IPS DF 19.7 (cell line): Measurements from ENCODE around the gene LOXL4.

Experiments used
- DNase-seq: peaks from one replicate; pipeline ENCODE4 v3.0.0-alpha.2; 2013; ENCODE audit warnings: low read depth, low spot score

Gene LOXL4

DNA sequence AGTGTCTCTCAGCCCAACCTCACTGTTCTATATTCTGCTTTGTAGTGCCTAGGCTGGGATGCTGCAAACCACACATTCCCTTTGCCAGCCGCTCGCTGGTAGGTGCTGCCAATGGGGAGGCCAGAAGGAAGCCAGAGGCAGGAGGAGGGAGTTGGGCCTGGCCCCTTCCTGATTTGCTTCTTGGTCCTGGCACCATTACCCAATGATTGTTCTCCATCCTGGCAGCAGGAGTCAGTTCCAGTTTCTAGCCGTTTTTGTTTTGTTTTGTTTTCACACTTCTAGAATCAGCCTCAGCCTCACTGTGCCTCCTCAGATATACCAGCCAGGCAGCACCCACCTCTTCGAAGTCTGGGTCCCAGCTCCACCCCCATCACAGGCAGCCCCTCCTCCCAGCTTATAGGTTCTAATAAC is 27.4 kb upstream of the LOXL4 start:
- no peak for DNase-seq

- no peak for DNase-seq
These were observed 26.3 kb upstream of the LOXL4 start for GRCh38 chr10:98294270-98294627.

GRCh38 chr10:98293550-98294269 is 25.7 kb upstream of the LOXL4 start:
- DNase-seq, result no peak

GRCh38 chr10:98292971-98293370 is 25.0 kb upstream of the LOXL4 start:
- DNase-seq, result no peak

DNA sequence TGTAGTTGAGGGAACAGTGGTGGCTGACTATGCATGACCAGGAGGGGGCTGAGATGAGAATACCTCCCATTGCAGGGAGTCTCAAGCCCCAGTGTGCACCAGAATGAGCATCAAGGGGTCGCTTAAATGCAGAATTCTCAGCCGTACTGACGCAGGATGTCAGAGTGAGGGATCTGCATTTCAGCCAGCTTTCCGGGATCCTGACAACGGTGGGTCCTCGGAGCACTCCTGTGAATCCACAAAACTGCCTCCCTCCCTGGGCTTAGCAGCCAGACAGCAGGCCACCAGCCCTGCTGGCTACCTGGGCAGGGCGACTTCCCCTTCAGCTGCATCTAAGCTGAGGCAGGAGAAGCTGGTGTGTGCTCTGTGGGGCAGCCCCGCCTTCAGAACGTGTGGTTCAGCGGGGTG is 21.8 kb upstream of the LOXL4 start:
- no peak for DNase-seq

GRCh38 chr10:98287321-98287720 is 19.3 kb upstream of the LOXL4 start:
- no peak for DNase-seq

- no peak for DNase-seq
These were observed 18.4 kb upstream of the LOXL4 start for GRCh38 chr10:98286419-98286818.

- no peak for DNase-seq
These were observed 17.4 kb upstream of the LOXL4 start for GRCh38 chr10:98285416-98285815.

GRCh38 chr10:98276311-98276710 is 8.3 kb upstream of the LOXL4 start:
- DNase-seq, result no peak

DNA sequence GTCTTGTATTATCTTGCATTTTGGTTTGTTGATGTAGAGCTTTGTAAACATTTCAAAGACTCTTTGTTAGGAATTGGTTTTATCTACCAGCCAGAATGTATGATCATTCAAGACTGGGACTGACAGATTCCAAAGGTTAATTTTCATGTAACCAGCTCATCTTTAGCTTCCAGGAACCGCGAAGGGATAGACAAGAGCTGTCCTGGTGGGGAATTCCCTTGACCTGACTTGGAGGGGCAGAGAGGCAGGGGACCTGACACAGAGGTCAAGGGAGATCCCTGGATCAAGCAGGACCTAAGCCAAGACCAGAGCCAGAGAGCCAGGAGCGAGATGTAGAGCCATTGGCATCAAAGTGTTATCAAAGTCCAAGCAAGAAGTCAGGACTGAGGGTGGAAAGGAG is 6.6 kb upstream of the LOXL4 start:
- DNase-seq, result no peak

- DNase-seq, result no peak
These were observed 5.3 kb upstream of the LOXL4 start for GRCh38 chr10:98273057-98273850.

DNA sequence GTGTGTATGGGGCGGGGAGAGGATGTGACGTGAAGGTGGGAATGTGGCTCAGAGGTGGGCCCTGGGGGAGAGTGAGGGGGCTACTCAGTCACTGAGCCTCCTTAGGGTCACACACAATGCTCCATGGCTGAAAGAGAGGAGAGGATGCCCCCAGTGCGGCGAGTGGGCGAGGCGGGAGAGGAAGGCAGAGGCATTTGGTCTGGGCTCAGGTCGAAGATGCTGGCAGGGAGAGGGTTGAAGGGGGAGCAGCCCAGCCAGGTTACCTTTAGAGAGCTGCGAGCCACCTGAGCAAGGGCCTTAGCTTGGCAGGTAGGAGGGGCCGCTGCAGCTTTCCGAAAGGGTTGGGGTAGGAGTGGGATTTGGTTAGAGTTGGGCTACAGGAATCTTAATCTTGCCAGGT is 4.7 kb upstream of the LOXL4 start:
- DNase-seq, result no peak

DNA sequence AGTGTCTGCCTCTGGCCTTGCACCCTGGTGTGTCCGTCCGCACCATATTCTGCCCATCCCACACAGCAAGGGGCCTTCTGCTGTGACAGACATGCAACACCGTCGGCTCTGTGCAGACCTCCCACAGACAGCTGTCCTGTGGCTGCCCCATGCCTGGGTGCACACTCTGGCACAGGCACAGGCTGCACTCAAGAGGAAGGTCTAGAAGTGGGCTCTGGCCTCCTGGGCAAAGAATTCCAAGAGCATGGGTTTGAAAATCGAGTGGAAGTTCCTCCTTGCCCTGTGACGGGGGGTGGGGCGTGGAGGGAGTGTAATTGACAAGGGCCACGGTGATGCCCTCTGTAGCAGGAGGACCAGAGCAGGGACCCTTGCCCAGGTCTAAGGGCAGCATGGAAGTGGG is 4.3 kb upstream of the LOXL4 start:
- DNase-seq, result no peak

- DNase-seq, result no peak
These were observed 2.8 kb upstream of the LOXL4 start for GRCh38 chr10:98270786-98271185.

- DNase-seq, result no peak
These were observed 2.2 kb upstream of the LOXL4 start for GRCh38 chr10:98270073-98270740.

GRCh38 chr10:98269435-98269912 is 1.5 kb upstream of the LOXL4 start:
- no peak for DNase-seq

GRCh38 chr10:98268694-98269431 is 869 bp upstream of the LOXL4 start:
- no peak for DNase-seq

DNA sequence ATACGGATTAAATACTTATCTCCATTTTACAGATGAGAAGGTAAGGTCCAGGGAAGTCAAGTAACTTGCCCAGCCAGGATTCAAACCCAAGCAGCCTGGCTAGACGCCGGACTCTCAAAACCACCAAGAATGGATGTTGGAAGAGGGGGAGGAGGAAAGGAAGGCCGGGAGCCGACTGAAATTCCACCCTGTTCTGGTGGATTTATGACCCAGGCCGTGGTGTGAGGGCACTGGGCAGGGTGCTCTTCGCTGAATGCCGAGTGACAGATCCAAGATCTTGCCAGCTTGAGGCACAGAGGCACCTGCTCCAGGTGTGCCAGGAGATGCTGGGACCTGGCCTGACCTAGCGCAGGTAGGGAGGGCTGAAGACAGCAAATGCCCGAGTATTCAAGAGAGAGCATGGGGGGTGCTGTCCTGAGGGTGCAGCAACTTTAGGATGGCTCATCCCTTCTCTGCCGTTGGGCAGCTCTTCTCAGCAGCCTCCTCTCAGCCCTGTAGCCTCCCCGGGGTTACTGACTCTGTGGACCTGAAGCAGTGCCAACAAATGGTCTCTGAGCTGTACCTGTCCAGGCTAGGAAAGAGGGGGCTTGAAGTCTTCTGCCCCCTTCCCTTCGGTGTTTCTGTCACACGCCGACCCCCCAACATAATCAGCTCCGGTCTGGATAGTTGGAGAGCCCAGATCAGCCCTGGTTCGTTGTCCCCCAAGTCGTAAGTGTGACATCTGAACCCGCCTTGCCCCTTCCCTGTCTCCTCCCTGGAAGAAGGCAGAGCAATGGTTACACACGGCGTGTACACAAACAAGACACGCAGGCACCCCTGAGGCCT is 713 bp downstream of the LOXL4 start:
- DNase-seq, result no peak

- DNase-seq, result no peak
These were observed 1.3 kb downstream of the LOXL4 start for GRCh38 chr10:98266647-98267046.

DNA sequence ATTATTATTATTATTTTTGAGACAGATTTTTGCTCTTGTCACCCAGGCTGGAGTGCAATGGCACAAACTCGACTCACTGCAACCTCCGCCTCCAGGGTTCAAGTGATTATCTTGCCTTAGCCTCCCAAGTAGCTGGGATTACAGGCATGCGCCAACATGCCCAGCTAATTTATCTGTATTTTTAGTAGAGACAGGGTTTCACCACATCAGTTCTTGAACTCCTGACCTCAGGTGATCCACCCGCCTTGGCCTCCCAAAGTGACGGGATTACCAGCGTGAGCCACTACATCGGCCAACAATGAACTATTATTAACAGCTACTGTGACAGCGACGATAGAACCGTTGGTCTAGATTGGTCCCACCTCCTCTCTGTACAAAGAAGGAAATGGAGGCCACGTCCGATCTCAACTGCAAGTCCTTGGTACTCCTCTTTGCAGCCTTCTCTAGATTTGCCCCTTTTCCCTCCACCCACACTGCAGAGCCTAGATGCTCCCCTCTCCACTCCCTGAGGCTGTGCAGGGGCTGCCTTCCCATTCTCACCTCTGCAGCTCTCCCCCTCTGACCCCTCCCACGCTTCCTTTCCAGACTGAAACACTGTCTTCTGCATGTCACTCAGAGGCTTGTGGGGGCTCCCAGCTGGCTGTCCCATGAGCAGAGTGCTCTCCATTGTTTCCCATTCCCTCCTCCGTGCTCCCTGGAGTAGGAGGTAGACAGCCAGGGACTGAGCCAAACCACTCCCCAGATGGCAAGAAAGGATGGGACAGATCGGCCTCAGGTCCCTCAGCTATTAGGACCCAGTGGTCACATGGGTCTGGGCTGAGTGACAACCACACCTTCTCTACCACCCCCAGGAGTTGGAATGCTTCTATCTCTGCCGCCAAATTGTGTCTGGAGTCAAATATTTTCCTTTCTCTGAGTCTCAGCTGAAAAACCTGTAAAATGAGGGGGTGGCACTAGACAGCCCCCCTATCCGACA is 2.3 kb downstream of the LOXL4 start:
- no peak for DNase-seq
